WTC11 (cell line): ENCODE data around the gene ALG5. TPM values are rescaled to one million over a fixed set of nuclear protein-coding genes. Genes with fewer than 3 reads are reported as not detected.

Experiments used
- ATAC-seq: fragments of 200-7000 bp; cut with Tn5 transposase; 2 replicates; pipeline ENCODE4 v1.10.0; 2021; ENCODE audit warnings: mild to moderate bottlenecking, moderate library complexity
- CTCF ChIA-PET: fragments of 300-600 bp; sonication (Branson Sonifier 250); formaldehyde crosslinking; loops from one replicate; lab custom pipeline; 2021; ENCODE audit warnings: antibody characterized with exemption; lab: Charles Lee
- POLR2A ChIA-PET: fragments of 350-600 bp; sonication (Branson Sonifier 250); formaldehyde crosslinking; loops from one replicate; lab custom pipeline; 2021; ENCODE audit warnings: antibody characterized with exemption; lab: Charles Lee
- DNase-seq: peaks from one replicate; pipeline ENCODE4 v3.0.0; 2021; ENCODE audit warnings: low spot score
- H3K27ac Mint-ChIP-seq: 2 replicates; pipeline ENCODE4 v1.8.0; 2021; ENCODE audit warnings: mixed read lengths
- H3K27me3 Mint-ChIP-seq: 2 replicates; pipeline ENCODE4 v1.8.0; 2021; ENCODE audit warnings: low read depth, mild to moderate bottlenecking, moderate library complexity, mixed read lengths
- H3K36me3 Mint-ChIP-seq: 2 replicates; pipeline ENCODE4 v1.8.0; 2021; ENCODE audit warnings: mixed read lengths
- H3K4me1 Mint-ChIP-seq: 2 replicates; pipeline ENCODE4 v1.8.0; 2022; ENCODE audit warnings: mixed read lengths
- H3K4me3 Mint-ChIP-seq: 2 replicates; pipeline ENCODE4 v1.8.0; 2021; ENCODE audit warnings: mild to moderate bottlenecking, moderate library complexity, mixed read lengths
- H3K9me3 Mint-ChIP-seq: 2 replicates; pipeline ENCODE4 v1.8.0; 2021; ENCODE audit warnings: mixed read lengths
- ARID4B ChIP-seq: sonication (generic); formaldehyde crosslinking; IDR thresholded peaks from 2 replicates; pipeline ENCODE4 v1.8.0; 2023; ENCODE audit warnings: missing genetic modification reagents, mild to moderate bottlenecking, borderline replicate concordance
- GRHL2 ChIP-seq: fragments of 250-450 bp; sonication (Bioruptor Pico); IDR thresholded peaks from 2 replicates; pipeline ENCODE4 v1.8.0; 2022; ENCODE audit warnings: mild to moderate bottlenecking, moderate library complexity; ENCODE audit not compliant: insufficient replicate concordance, severe bottlenecking
- JUN ChIP-seq: sonication (generic); formaldehyde crosslinking; IDR thresholded peaks from 2 replicates; pipeline ENCODE4 v1.8.0; 2023; ENCODE audit warnings: mild to moderate bottlenecking, missing genetic modification reagents
- MXD4 ChIP-seq: fragments of 250-450 bp; sonication (Bioruptor Pico); IDR thresholded peaks from 2 replicates; pipeline ENCODE4 v1.8.0; 2021; ENCODE audit warnings: mild to moderate bottlenecking, moderate library complexity, borderline replicate concordance
- NR2C2 ChIP-seq: sonication (generic); formaldehyde crosslinking; IDR thresholded peaks from 2 replicates; pipeline ENCODE4 v1.8.0; 2022; ENCODE audit warnings: mild to moderate bottlenecking, missing genetic modification reagents
- NR3C1 ChIP-seq: sonication (generic); formaldehyde crosslinking; conservative IDR thresholded peaks from 2 replicates; pipeline ENCODE4 v1.8.1; 2023; ENCODE audit warnings: low read depth, mild to moderate bottlenecking, missing genetic modification reagents
- PRRX2 ChIP-seq: fragments of 250-450 bp; sonication (Bioruptor Pico); IDR thresholded peaks from 2 replicates; pipeline ENCODE4 v1.8.0; 2021; ENCODE audit warnings: mild to moderate bottlenecking
- TCF7 ChIP-seq: sonication (generic); formaldehyde crosslinking; IDR thresholded peaks from 2 replicates; pipeline ENCODE4 v1.8.0; 2022; ENCODE audit warnings: mild to moderate bottlenecking, low read depth, missing genetic modification reagents, moderate library complexity
- TP53 ChIP-seq: sonication (generic); formaldehyde crosslinking; IDR thresholded peaks from 2 replicates; pipeline ENCODE4 v1.8.1; 2023; ENCODE audit warnings: mild to moderate bottlenecking, missing genetic modification reagents
- ZNF416 ChIP-seq: fragments of 250-450 bp; sonication (Bioruptor Pico); IDR thresholded peaks from 2 replicates; pipeline ENCODE4 v1.9.0; 2021; ENCODE audit warnings: mild to moderate bottlenecking, inconsistent platforms
- ZNF671 ChIP-seq: fragments of 250-450 bp; sonication (Bioruptor Pico); IDR thresholded peaks from 2 replicates; pipeline ENCODE4 v1.8.0; 2021; ENCODE audit warnings: mild to moderate bottlenecking
- total RNA-seq: library from RNA; stranded (reverse); gene quantifications from 3 replicates; pipeline ENCODE4 v1.2.3, GENCODE V29; 2021
- TF ChIP-seq, protein P1 (sequence below): sonication (generic); formaldehyde crosslinking; IDR thresholded peaks from 2 replicates; pipeline ENCODE4 v1.8.1; 2023; ENCODE audit warnings: mild to moderate bottlenecking, missing genetic modification reagents, borderline replicate concordance
- TF ChIP-seq, protein P2 (sequence below): fragments of 250-450 bp; sonication (Bioruptor Pico); IDR thresholded peaks from 2 replicates; pipeline ENCODE4 v1.8.0; 2021; ENCODE audit warnings: mild to moderate bottlenecking
- TF ChIP-seq, protein P3 (sequence below): sonication (generic); formaldehyde crosslinking; conservative IDR thresholded peaks from 2 replicates; pipeline ENCODE4 v1.8.1; 2023; ENCODE audit warnings: mild to moderate bottlenecking, low read depth, missing genetic modification reagents, moderate library complexity
- TF ChIP-seq, protein P4 (sequence below): sonication (generic); formaldehyde crosslinking; IDR thresholded peaks from 2 replicates; pipeline ENCODE4 v1.8.1; 2022; ENCODE audit warnings: low read depth, missing genetic modification reagents, borderline replicate concordance

Gene ALG5
- total RNA-seq, 1 experiment from 2014 or later, result 18.4 TPM

GRCh38 chr13:36910545-36910944, 88.6 kb downstream of the ALG5 start (continued):
- no peak for TF ChIP-seq ZNF671 (CRISPR knock-in tag)

DNA sequence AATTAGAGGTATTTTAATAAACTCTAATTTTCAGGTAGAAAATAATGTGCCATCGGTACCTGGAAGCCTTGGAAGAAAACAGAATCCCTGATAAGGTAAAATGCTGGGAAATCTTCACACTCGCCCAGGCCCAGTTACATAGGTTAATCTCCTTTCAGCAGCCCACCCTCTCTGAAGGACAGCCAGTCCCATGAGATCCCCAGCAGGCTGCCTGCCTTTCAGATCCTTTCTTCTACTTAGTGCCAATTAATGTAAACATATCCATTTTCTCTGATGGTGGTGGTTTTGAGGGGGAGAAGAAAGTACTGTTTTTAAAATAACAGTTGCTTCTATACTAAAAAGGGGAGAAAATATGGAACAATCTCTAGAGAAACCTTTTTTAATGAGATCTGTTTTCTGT, 91.3 kb downstream of the ALG5 start:
- POLR2A ChIA-PET, result no interaction called here
- Mint-ChIP-seq H3K36me3 (no peaks in the 10 kb centered on the region), H3K4me1 (0 out of 2 replicates have a peak, but pooled peaks cover 3% of the 10 kb centered on the region), H3K9me3 (no peaks in the 10 kb centered on the region), H3K4me3 (no peak overlapping the region), H3K27ac (no peak overlapping the region), H3K27me3 (no peaks in the 10 kb centered on the region)
- no peak for ATAC-seq
- no peak for TF ChIP-seq PRRX2 (CRISPR knock-in tag)
- TF ChIP-seq ARID4B, result no peak
- TF ChIP-seq GRHL2 (CRISPR knock-in tag), result no peak
- TF ChIP-seq TCF7, result no peak
- TF ChIP-seq ZNF416 (CRISPR knock-in tag), result no peak
- TF ChIP-seq, protein P1, sequence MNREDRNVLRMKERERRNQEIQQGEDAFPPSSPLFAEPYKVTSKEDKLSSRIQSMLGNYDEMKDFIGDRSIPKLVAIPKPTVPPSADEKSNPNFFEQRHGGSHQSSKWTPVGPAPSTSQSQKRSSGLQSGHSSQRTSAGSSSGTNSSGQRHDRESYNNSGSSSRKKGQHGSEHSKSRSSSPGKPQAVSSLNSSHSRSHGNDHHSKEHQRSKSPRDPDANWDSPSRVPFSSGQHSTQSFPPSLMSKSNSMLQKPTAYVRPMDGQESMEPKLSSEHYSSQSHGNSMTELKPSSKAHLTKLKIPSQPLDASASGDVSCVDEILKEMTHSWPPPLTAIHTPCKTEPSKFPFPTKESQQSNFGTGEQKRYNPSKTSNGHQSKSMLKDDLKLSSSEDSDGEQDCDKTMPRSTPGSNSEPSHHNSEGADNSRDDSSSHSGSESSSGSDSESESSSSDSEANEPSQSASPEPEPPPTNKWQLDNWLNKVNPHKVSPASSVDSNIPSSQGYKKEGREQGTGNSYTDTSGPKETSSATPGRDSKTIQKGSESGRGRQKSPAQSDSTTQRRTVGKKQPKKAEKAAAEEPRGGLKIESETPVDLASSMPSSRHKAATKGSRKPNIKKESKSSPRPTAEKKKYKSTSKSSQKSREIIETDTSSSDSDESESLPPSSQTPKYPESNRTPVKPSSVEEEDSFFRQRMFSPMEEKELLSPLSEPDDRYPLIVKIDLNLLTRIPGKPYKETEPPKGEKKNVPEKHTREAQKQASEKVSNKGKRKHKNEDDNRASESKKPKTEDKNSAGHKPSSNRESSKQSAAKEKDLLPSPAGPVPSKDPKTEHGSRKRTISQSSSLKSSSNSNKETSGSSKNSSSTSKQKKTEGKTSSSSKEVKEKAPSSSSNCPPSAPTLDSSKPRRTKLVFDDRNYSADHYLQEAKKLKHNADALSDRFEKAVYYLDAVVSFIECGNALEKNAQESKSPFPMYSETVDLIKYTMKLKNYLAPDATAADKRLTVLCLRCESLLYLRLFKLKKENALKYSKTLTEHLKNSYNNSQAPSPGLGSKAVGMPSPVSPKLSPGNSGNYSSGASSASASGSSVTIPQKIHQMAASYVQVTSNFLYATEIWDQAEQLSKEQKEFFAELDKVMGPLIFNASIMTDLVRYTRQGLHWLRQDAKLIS, result no peak
- TF ChIP-seq, protein P2, sequence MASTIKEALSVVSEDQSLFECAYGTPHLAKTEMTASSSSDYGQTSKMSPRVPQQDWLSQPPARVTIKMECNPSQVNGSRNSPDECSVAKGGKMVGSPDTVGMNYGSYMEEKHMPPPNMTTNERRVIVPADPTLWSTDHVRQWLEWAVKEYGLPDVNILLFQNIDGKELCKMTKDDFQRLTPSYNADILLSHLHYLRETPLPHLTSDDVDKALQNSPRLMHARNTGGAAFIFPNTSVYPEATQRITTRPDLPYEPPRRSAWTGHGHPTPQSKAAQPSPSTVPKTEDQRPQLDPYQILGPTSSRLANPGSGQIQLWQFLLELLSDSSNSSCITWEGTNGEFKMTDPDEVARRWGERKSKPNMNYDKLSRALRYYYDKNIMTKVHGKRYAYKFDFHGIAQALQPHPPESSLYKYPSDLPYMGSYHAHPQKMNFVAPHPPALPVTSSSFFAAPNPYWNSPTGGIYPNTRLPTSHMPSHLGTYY, result no peak
- TF ChIP-seq MXD4 (CRISPR knock-in tag), result no peak
- TF ChIP-seq NR3C1 (CRISPR knock-in tag), result no peak
- no peak for TF ChIP-seq NR2C2 (CRISPR knock-in tag)
- TF ChIP-seq, protein P3, sequence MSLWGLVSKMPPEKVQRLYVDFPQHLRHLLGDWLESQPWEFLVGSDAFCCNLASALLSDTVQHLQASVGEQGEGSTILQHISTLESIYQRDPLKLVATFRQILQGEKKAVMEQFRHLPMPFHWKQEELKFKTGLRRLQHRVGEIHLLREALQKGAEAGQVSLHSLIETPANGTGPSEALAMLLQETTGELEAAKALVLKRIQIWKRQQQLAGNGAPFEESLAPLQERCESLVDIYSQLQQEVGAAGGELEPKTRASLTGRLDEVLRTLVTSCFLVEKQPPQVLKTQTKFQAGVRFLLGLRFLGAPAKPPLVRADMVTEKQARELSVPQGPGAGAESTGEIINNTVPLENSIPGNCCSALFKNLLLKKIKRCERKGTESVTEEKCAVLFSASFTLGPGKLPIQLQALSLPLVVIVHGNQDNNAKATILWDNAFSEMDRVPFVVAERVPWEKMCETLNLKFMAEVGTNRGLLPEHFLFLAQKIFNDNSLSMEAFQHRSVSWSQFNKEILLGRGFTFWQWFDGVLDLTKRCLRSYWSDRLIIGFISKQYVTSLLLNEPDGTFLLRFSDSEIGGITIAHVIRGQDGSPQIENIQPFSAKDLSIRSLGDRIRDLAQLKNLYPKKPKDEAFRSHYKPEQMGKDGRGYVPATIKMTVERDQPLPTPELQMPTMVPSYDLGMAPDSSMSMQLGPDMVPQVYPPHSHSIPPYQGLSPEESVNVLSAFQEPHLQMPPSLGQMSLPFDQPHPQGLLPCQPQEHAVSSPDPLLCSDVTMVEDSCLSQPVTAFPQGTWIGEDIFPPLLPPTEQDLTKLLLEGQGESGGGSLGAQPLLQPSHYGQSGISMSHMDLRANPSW (CRISPR knock-in tag), result no peak
- TF ChIP-seq, protein P4, sequence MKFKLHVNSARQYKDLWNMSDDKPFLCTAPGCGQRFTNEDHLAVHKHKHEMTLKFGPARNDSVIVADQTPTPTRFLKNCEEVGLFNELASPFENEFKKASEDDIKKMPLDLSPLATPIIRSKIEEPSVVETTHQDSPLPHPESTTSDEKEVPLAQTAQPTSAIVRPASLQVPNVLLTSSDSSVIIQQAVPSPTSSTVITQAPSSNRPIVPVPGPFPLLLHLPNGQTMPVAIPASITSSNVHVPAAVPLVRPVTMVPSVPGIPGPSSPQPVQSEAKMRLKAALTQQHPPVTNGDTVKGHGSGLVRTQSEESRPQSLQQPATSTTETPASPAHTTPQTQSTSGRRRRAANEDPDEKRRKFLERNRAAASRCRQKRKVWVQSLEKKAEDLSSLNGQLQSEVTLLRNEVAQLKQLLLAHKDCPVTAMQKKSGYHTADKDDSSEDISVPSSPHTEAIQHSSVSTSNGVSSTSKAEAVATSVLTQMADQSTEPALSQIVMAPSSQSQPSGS (CRISPR knock-in tag), result no peak
- no peak for TF ChIP-seq TP53 (CRISPR knock-in tag)
- no peak for TF ChIP-seq JUN (CRISPR knock-in tag)
- DNase-seq, result no peak
- CTCF ChIA-PET, result no interaction called here
